ENCODE measurements around the gene CNP.
"Not testable (repeated sequence)": the region's sequence is repeated elsewhere in the genome, so short reads cannot be mapped to it uniquely, and the experiment has no call there.

The CNP gene

DNA sequence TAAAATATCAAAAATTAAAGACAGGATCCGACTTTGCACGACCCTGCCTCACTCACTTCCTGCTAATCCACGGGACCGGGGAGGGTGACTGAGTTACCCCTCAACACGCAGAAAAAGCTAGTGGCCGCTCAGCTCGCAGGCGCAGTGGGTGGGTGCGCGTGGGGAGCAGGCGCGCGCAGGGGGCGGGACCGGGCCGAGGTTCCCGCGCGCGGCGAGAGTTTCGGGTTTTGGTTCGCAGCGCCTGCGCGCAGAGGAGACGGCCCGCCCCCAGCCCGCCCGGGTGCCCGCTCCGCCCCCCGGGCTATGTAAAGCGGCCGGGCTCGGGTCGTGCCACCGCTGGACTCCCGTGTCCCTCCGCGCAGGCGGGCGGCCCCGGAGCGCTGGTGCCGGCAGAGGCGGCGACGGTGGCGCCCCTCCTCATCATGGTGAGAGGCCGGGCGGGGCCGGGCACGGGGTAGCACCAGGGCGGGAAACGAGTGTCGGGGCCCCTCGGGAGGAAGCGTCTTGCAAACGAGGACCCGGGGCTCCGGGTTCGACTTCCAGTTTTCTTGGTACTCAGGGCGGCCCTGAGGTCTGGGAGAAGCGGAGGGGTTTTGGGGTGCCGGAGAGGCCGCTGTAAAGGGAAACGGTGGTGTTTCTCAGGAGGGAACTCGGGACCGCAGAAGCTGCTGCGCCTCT lies at the start of gene CNP:
Gene CNP (plus strand): TSS at position 333 of the 678 bp plus-strand sequence. CDS start 90 bp downstream, at position 423.
- peak; percentile 91 for DNase-seq

- no peak for DNase-seq
Observed at GRCh38 chr17:41917192-41917591, 49.4 kb upstream of the CNP start.

- peak; percentile 58 for DNase-seq
Observed at GRCh38 chr17:41917679-41918313, 48.8 kb upstream of the CNP start.

DNA sequence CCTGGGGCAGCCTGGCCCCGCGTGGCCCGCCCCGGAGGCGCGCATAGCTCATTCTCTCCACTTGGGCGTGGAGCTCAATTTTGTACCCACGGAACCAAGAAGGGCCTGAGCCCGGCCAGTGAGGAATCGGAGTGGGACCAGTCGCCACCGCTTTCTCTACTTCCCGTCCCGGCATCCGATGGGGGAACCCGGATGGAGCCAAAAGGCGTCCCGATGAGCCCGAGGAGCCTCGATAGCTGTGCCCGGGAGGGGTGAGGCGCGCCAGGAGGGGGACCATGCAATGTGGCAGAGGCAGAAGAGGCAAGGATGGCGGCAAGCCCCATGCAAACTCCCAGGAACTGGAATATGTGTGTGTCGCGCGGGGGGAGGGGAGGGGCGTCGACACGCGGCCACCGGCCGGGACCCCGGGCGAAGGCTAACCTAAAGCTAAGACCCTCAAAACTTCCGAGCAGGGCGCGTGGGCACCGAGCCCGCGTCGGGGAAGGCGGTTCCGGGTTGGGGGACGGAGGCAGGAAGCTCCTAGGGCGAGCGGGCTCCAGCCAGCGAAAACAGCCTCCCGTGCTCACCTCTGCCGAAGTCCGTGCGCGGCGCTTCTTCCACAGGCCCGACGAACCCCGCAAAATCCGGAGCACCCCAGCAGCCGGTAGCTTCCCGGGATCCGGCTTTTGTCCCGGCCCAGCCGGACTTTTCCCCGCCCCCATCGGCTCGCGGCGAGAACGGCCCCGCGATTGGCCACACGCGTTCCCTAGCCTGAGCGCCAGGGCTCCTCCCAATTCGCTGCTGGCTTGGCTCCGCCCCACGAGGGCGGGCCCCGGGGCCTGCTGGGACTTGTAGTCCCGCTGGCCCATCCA lies 48.1 kb upstream of the CNP start, which contains the start of gene ACLY:
Gene ACLY (minus strand): TSS at position 638 of the 851 bp plus-strand sequence. CDS start 5,078 bp downstream, outside the sequence.
- DNase-seq, result peak; percentile 99

- peak; percentile 71 for DNase-seq
Observed at GRCh38 chr17:41919165-41919817, 47.3 kb upstream of the CNP start.

DNA sequence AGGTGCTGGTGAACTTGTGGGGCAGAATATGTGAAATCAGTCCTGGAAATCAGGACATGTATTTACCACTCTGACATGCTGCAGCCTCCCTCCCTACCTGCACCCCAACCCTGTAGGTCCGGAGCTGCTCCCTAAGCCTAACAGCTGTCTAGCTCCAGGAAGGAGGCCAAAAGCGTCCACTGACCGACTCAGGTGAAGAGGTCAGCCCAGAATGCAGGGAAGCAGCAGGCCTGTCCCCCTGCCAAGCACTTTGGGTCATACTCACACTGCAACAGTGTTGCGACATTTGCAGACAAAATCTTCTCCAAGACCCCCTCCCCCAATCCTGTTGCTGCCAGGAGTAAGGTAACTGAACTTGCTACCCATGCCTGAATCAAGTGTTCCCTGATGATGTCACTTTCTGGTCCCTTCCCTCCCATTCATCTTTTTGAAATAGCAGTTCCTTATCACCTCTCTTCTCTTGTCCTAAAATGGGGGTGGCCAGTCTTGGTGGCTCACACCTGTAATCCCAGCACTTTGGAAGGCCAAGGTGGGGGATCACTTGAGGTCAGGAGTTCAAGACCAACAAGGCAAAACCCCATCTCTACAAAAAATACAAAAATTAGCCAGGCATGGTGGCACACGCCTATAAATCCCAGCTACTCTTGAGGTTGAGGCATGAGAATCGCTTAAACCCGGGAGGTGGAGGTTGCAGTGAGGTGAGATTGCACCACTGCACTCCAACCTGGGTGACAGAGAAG lies 46.6 kb upstream of the CNP start:
- DNase-seq, result no peak

GRCh38 chr17:41920580-41920955 lies 46.0 kb upstream of the CNP start:
- no peak for DNase-seq

- DNase-seq, result no peak
Observed at GRCh38 chr17:41925991-41926590, 40.5 kb upstream of the CNP start.

DNA sequence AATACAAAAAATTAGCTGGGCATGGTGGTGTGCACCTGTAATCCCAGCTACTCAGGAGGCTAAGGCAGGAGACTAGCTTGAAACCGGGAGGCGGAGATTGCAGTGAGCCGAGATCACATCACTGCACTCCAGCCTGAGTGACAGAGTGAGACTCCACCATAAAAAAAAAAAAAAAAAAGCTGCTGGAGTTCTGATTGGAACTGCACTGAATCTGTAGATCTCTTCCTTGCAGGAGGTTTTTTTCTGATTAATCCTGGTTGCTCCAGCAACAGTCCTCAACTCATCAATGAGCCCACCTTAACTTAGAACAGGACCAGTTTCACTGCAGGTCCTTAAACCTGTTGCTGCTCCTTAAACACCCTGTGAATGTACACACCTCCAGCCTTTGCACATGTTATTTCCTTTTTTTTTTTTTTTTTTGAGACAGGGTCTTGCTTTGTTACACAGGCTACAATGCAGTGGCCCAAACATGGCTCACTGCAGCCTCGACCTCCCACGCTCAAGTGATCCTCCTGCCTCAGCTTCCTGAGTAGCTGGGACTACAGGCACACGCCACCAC lies 37.8 kb upstream of the CNP start:
- no peak for DNase-seq

DNA sequence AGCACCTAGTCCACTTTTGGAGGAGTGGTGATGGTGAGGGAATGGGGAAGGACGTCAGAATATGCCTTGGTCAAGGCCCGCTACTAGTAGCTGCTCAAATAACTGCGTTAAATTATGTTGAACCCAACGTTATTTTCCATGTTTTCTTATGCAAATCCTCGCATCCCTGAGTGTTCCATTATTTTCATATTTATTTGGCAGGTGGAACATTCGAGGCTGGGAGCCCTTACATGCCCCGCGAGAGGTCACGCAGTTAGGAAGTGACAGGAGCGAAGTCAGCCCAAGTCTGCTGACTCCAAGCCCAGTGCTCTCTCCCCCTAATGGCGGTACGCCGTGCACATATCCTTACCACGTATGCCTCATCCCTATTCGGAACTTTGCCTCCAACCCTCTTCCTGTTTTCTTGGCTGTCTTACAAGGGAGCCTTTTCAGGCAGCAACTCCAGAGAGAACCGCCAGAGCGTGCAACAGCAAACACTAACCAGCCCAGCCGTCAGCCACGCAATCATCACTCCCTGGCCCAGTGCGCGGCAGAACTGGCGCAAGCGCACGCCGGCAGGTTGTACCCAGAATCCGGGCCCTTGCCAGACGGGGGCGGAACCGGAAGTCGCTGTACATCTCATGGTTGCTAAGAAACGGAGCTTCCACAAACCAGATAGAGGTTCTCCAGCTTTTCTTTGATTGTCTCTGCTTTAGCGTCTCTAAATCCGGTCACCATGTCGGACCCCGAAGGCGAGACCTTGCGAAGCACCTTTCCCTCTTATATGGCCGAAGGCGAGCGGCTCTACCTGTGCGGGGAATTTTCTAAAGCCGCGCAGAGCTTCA lies 36.4 kb upstream of the CNP start, which contains the start of gene ODAD4:
Gene ODAD4 (plus strand): TSS at position 609 of the 824 bp plus-strand sequence. CDS start 107 bp downstream, at position 716.
- DNase-seq, result peak; percentile 96

DNA sequence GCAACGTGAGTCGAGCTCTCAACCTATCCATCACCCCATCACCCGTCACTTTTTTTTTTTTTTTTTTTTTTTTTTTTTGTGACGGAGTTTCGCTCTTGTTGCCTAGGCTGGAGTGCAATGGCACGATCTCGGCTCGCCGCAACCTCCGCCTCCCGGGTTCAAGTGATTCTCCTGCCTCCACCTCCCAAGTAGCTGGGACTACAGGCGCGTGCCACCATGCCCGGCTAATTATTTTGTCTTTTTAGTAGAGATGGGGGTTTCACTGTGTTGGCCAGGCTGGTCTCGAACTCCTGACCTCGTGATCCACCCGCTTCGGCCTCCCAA lies 35.8 kb upstream of the CNP start:
- not testable (repeated sequence) for DNase-seq

DNA sequence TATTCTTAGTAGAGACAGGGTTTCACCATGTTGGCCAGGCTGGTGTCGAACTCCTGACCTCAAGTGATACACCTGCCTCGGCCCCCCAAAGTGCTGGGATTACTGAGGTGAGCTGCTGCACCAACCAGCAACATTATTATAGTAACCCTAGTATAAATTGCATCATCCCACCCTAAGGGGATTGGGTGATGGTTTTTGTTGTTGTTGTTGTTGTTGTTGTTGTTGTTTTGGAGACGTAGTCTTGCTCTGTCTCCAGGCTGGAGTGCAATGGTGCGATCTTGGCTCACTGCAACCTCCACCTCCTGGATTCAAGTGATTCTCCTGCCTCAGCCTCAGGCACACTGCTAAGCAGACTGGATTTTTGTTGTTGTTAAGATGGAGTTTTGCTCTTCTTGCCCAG lies 34.9 kb upstream of the CNP start:
- DNase-seq, result not testable (repeated sequence)

DNA sequence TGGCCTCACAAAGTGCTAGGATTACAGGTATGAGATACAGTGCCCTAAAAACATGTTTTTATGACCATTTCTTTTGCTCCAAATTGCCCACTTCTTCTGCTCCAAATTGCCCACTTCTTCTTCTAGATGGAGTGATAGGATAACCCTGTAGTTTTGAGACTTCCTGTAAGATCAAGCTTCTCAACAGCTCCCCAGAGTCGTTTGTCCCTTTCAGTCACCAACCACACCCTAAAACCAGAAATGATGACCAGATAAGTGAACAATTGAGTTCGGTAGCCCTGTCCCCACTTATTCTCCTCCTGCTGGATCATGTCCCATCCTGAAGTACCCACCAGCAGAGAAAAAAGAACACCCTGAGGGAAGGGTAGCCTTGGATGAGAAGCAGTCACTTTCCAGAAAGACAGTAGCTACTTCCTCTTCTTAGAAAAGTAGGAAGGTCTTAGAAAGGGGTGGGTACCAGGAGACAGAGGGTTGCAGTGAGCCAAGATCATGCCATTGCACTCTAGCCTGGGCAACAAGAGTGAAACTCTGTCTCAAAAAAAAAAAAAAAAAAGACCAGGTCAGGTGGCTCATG lies 33.7 kb upstream of the CNP start:
- no peak for DNase-seq

DNA sequence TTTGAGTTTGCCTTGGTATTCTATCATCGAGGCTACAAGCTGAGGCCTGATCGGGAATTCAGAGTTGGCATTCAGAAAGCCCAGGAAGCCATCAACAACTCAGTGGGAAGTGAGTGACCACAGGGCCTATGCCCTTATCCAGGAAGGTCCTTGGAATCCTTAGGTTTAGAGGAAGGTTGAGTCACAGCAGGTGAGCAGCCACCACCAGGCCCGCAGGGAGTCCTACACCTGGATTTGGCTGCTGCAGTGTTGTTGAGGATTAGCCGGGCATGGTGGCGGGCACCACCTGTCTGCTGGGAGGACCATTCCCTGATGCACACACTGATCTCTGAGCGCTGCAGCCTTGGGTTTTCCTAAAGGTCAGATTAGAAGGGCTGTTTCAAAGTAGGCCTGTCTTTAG lies 31.0 kb upstream of the CNP start:
- DNase-seq, result no peak

DNA sequence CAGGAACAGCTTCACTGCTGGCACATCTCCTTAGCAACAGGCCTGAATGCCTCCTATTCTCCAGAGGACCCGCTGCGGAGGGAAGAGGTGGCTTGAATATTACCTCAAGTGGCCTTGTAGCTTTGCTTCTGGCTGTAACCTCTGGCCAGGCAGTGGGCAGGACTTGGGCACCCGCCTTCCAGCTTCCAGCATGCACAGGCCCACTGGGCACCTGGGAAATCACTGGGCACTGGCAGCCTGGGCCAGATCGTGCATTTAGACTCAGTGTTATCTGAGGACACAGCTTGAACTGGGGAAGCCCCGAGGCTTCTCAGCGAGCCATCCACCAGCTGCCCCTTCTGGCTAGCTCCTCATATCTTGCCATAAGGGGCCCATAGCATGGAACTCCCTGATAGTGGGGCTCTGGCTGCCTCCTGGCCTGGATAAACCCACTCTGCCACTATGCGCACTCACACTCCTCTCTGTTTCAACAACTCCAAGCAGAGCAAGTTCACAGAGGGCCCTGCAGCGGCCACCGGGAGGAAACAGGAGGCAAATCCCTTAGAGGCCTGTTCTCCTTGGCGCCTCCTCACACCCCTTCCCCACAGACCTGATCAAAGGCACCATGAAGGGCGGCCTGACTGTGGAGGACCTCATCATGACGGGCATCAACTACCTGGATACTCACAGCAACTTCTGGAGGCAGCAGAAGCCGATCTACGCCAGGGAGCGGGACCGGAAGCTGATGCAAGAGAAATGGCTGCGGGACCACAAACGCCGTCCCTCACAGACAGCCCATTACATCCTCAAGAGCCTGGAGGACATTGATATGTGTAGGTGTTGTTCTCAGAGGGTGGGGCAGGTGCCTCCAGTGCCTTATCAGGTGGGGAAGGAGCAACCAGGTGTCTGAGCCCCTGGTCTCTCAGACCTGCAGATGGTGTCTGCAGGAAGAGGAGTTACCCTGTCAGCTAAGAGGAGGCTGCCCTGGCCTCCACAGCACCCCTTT lies 28.3 kb upstream of the CNP start:
- DNase-seq, result no peak

DNA sequence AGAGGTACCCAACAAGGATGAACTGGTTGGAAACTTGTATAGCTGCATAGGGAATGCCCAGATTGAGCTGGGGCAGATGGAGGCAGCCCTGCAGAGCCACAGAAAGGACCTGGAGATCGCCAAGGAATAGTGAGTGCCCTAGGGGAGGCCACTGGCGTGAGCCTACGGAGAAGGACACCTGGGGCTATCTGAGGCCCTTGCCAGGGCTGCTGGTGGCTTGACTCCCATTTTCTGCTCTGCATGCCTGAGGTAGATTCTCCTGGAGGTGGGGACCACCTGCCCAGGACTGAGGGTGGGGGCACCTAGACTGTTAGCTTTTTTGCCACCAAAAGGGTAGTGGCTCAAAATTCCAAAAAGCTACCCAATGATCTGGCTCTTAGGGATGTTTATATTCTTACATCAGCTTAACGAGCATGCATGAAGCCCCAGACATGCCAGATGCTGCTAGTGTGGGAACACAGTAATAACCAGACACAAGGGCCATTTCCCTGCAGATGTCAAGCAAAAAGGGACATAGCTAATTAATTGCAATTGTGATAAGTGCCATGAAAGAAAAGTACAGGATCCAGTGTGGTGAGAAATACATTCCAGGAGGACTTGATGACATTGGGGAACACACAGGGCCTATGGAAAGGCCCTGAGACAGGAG lies 27.4 kb upstream of the CNP start:
- no peak for DNase-seq

DNA sequence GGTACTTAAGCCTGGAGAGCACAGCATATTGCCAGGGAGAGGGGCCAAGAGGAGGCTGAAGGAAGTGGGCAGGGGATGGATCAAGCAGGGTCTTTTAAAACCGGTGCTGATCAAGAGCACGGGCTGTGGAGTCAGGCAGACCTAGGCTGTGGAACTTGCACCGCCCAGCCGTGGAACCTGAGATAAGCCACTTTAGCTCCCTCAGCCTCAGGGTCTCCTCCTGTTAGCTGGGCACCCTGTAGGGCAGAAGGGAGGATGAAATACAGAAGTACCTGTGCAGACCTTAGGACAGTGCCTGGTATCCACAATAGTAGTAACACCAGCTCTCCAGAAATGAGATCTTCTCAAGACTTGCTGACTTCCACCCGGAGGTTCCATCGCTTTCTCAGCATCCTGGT lies 26.9 kb upstream of the CNP start:
- no peak for DNase-seq

DNA sequence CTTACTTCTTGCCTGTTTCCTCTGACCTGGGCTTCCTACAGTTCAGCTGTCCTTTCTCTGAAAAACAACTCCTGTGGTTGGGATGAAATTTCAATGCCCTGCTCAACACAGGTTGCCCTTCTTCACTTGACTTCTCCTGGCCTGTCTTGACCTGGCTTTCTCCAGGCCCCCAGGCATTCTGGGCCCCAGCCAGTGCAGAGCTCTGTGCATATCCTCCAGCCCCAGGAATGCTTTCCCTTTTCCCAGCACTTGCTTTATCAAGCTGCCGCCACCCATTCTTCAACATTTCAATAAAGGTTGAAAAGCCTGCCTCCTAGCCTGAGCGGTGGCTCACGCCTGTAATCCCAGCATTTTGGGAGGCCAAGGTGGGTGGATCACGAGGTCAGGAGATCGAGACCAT lies 25.4 kb upstream of the CNP start:
- DNase-seq, result no peak
